HG02610 (cell line): ENCODE measurements around the gene KCNE4.
A peak's percentile ranks its signal among the peaks of the same experiment; 100 is the strongest.
"Not testable (repeated sequence)": the region's sequence is repeated elsewhere in the genome, so short reads cannot be mapped to it uniquely, and the experiment has no call there.

Experiments used
- ATAC-seq: cut with Tn5 transposase; IDR thresholded peaks from one replicate; pipeline ENCODE4 v1.9.1; 2021; ENCODE audit warnings: mild to moderate bottlenecking, moderate library complexity; ENCODE audit not compliant: unreplicated experiment

The KCNE4 gene

DNA sequence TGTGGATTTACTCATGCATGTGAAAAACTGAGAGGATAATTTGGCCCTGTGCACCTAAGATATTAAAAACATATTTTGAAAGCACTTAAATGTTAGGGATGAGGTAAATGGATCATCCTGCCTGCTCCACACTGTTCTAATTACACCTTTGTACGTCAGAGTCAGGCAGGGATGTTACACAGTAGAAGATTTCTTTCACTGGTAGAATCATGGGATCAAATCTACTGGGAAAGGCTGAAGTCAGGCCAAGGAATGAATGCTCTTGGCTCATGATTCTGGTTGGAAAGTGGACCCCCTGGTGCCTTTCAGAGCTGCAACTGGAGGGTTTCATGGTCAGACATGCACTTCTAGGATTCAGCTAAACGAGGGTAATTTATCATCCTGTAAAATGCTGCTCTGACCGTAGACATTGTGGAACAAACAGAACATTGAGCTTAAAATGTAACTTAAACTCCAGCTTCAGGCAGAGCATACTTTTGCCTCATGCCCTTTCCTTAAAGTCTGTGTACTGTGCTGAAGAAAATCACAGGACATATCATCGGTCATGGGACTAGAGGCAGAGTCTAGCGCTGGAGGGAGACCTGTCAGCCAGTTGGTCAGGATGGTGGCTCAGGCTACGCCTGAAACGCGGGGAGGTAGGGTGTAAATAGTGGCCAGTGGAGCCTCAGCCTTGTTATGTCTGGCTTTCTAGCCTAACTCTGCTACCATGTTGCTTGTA is 4.9 kb downstream of the KCNE4 start:
- no peak for ATAC-seq

DNA sequence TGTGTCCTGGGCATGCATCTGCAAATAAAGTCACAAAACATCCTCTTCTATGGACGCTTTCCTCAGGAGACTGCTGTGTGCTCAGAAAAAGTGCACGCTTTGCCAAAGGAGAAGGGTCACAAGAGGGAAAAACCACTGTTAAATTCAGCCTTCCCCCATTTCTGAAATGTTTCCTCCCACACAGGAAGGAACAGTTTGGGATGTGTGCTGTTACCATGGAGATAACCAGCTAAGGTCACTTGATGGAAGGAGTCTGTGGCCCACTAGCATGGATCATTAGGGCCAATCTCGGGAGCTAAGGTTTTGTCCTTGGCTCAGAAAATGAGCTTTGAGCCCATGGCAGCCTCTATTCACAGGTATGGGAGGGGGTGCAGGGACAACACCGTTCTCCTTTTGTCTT is 5.6 kb downstream of the KCNE4 start:
- no peak for ATAC-seq

DNA sequence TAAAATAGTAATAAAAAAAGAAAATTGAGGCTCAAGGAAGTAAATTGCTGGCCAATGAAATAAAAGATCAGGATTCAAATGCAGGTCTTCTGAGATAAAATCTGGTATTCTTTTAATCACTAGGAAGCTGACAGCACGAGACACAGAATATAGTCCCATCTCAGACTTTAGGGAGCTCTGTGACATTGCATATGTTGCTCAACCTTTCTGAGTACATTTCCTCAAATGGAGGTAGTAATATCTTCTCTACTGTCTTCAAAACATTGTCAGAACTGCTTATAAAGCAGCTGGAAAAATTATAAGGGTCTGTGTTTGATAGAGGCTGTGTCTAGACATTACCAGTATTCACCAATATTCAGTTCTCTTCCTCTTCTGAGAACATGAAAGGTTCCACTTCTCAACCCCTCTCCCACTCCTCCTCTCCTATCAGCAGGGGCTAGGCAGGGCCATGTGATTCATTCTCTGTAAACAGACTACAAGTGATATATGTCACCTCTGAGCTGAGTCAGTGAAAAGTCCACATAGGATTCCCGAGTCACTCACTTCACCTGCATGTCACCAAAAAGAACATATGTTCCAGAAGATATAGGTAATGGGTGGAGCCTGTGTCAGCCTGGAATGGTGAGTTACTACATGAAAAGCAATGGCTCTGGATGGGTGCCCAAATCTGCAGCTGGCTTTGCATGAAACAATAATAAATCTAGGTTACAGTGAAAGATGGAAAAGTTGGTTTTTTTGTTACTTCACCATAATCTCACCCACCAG is 7.1 kb downstream of the KCNE4 start:
- no peak for ATAC-seq

DNA sequence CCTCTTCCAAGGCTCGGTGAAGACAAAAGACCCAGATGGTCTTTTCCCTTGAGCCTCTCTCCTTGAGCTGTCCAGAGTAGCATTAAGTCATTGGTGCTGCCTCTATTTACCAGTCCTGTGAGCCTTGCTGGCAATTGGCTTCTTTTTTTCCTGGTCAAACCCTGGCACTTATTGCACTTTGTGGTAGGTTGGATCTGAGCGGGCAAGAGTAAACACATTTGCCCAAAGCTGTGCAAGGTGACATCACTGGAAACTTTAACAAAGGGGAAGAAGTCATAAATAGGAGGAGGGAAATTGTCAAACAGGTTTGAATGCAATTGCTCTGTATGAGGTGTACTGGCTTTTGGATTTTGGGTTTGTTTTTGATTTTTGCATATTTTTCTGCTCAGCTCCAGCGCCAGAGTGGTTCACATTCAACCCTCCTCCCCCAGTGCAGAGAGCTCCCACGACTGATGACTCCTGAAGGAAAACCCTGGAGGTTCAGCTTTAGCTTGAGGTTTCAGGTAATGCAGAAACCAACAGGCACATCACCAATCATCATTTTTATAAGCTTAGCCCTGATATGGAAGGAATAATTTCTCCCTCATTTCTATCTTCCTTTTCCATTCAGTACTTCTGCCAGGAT is 8.3 kb downstream of the KCNE4 start:
- ATAC-seq = no peak

DNA sequence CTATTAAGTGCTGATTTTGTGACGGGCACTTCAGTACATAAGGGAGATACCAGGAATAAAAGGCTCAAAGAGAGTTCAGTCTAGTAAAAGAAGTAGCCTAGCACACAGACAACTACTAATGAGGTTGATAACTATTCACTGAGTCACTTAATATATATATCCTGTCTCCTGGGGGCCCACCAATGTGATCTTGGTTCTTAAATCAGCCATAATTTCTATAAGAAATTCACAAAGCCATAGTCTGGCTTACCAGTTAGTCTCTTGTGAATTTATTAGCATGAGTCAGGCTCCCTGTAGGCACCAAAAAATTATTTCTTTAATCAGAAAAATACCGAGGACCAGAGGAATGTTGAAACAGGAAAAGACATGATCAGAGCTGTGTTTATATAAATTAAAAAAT is 10.4 kb downstream of the KCNE4 start:
- no peak for ATAC-seq

DNA sequence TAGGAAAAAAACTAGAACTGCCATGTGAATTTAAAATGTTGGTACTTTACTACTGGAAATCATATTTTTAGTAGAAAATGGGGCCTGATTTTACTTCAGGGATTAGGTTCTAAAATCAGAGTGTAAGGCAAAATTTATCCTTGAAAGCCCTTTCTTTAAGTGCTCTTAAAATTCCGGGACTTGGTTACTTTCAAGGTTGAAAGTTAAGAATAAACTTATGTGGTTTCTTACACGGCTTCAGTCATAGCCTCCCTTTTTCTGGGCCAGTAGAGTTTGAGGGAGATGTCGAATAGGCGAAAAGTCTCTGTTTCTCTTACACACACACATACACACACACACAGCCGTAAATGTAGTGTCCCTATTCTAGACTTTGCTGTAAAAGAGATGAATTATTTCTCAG is 13.1 kb downstream of the KCNE4 start:
- ATAC-seq = no peak

DNA sequence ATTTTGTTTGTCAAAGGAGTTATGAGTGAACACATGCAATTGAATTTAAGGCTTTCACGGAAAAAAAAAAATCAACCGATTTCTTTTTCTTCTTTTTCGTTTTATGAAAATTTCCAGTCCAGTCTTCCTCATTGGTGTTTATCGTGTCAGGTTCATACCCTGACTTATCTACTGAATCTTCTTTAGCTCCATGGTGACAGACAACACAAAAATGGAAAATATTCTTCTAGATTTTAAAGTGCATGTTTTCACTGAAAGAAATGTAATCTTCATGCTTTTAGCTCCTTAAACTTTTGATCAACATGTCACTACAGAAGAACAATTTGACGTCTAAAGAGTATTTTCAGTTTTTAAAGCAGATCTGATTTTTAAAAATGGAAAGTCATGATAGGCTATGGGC is 14.7 kb downstream of the KCNE4 start:
- no peak for ATAC-seq

DNA sequence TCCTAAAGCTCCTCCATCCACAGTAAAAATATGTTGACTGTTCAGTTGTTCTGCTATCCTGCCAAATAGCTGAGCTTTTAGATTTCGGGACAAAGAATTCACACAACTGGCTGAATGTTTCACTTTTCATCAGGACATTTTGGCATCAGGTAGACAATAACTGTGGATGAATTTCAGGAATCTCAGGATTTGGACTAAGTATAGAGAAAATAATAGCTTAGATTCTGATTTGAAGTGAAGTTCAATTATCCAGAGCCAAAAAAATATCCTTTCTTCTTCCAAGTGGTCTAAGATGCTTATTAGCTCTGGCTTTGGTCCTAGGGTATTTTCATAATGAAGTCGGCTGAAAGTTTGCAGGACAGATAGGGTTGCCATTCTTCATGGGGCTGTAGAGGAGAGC is 16.1 kb downstream of the KCNE4 start:
- ATAC-seq = no peak

DNA sequence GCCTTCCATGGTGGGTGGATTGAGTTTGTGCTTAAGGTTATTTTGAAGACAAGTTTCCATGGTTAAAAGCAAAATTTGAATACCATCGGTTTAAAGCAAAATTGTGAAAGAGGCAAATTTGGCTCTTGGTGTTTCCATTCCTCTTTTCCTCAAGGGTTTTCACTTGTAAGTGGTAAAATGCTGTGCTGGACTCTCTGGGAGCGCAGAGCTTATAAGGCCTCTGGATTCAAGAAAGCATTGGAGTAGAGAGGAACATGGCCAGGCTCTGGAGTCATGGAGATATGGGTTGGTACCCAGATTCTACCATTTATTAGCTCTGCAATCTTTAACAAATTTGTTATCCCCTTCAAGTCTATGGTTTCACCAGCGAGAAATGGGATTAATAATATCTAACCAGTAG is 17.5 kb downstream of the KCNE4 start:
- ATAC-seq = no peak

DNA sequence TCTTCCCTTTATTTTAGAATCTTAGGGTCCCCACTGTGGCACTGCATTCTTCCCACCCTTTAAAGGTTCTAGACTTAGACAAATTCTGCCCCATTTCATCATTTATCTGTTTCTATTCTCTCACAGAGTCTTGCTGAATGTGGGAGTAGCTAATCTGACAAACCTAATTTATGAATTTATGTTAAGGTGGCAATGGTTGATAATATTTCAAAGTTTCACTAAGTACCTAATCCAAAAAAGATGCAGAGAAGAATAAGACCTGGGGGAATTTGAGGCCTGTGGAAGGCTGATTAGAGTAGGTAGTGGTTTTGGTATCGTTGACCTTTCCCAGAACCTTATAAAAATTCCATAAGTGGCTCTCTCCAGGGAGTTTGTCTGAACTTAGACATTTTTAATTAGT is 18.0 kb downstream of the KCNE4 start:
- no peak for ATAC-seq

DNA sequence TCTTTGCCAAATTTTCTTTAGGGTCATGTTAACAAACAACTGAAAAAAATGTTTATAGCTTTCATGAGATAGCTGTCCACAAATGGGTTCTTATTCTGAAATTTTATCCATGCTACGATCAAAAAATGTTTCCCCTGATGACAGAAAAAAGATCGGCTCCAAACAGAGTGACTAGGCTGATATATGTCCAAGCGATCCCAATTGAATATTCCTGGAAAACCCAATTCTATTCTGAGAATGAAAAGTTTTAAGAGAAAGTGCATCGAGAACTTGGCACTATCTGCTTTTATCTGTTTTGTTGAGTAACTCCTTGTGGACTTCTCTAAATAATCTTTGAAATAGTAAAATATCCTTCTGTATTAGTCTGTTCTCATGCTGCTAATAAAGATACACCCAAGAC is 19.1 kb downstream of the KCNE4 start:
- ATAC-seq = no peak

DNA sequence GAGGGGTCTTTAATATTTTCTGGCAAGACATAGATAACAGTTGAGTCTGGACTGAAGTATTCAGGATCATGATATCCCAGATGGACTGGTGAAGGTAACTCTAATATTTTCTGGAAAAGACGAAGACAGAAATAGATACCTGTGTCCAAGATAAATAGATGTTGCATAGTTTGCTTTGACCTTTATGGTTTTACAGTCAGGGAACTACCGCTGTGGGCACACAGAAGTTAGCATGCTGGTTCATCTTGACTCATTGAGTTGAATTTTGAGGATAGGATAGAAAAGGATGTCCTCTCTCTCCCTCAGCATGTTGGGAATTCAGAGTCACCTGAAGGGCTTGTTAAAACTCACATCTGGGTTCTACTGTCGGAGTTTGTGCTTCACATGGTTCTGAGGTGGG is 20.8 kb downstream of the KCNE4 start:
- ATAC-seq = no peak

DNA sequence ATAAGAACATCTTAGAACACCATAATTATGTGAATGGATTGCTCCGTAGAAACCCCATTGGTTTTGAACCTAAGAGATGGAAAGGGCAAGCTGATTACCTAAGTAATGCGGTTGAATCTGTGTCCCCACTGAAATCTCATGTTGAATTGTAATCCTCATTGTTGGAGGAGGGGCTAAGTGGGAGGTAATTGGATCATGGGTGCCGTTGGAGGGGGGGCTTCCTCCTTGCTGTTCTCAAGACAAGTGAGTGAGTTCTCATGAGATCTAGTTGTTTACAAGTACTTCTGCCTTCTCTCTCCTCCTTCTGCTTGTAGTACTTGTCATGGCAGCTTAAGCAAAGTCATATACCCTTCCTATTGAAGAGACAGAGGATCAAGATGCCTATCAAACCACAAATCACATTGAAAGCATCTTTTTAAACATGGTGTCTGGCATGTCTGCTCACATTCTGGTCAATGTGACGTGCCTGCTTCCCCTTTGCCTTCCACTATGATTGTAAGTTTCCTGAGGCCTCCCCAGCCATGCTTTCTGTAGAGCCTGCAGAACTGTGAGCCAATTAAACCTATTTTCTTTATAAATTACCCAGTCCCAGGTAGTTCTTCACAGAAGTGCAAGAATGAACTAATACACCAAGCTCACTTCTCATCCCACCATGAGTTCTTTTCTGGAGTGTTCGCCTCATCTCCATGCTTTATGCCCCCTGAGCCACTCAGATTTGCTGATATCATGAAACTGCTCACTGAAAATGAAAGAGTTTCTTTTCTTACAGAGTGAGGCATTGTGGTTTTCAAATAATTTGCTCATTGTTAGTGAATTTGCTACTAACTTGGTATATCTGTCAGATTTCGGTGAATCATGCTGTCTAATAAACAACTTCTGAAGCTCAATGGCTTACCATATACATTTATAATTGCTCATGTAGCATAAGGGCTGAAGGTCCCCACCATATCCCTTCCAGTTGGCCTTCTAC is 23.6 kb downstream of the KCNE4 start:
- peak; percentile 69 for ATAC-seq

DNA sequence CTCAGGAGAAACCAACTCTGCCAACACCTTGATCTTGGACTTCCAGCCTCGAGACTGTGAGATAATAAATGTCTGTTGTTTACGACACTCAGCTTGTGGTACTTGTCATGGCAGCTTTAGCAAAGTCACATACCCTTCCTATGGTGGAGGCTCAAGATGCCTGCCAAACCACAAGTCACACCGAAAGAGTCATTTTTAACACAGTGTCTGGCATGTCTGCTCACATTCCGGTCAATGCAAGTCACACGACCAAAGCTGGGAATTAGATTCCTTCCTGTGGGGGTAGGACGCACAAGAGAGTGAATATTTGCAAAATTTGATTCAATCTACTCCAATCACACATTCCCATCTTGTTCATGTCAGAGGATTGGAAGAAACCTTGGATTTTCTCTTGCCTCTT is 24.6 kb downstream of the KCNE4 start:
- ATAC-seq = no peak

DNA sequence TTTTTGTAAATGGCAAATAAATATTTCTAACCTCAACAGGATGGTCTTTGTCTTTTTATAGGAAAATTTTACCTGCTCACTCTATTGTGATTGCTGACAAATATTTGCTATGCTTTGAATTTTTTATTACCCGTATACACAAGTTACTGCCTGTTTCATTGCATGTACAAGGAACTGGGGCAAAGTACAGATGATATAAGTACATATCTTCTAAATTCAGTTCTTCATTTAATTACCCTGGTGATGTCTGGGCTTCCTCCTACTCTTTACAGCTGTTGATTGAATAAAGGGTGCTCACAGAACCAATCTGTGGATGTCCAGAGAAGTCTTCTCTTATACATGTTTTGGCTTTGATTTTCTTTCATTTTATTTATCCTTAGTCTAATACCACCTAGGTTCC is 26.5 kb downstream of the KCNE4 start:
- ATAC-seq = no peak

DNA sequence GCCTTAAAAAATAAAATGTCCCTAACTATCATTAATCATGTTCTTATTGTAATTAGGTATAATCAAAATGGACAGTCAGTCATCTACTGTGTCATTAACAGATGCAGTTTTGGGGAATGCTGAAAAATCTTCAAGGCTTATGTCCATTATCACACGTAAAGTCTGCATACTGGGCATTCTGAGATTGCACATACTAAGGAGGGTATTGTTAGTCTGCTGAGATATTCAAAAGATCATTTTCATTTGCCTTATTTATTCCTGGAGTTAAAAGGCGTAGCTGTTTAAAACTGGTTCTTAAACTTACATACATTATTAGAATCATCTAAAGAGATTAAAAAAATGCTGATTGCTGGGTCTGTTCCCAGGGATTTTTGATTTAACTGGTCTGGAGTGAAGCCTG is 27.4 kb downstream of the KCNE4 start:
- no peak for ATAC-seq

DNA sequence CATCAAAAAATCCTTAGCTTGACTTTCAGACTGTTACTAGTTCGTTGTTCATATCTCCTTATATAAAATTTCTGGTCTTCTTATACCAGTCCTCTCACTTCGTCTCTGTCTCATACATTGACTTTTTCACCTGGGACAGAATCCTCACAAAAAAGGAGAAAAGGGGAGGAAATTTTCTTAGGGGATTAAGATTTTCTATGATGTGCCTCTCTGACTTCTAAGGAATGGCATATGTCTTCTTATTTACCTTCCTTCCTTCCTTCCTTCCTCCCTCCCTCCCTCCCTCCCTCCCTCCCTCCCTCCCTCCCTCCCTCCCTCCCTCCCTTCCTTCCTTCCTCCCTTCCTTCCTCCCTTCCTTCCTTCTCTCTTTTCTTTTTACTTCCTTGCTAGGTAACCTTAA is 27.9 kb downstream of the KCNE4 start:
- no peak for ATAC-seq

DNA sequence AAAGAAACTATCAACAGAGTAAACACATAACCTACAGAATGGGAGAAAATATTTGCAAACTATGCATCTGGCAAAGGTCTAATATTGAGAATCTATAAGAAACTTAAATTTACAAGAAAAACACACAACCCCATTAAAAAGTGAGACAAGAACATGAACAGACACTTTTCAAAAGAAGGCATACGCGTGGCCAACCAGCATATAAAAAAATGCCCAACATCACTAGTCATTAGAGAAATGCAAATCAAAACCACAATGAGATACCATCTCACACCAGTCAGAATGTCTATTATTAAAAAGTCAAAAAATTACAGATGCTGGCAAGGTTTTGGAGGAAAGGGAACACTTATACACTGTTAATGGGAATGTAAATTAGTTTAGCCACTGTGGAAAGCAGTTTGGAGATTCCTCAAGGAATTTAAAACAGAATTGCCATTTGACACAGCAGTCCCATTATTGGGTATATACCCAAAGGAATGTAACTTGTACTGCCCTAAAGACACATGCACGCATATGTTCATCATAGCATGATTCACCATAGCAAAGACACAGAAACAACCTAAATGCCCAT is 28.9 kb downstream of the KCNE4 start:
- ATAC-seq = not testable (repeated sequence)

DNA sequence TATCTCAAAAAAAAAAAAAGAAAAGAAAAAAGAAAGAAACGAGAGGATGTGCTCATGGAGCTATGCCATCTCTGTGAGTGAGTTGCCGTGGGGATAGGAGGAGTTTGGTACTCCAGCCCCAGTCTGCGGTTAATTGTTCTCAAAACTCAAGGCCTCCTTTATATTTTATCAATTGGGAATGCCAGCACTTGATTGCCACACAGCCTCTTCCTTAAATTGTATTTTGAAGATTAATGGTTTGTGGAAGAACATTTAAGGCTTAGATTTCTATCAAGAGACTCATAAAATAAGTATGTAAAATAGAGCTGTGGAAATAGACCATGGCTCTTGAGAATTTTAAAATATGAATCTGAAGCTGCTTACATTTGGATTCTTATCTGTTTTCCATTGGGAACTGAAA is 29.8 kb downstream of the KCNE4 start:
- no peak for ATAC-seq

DNA sequence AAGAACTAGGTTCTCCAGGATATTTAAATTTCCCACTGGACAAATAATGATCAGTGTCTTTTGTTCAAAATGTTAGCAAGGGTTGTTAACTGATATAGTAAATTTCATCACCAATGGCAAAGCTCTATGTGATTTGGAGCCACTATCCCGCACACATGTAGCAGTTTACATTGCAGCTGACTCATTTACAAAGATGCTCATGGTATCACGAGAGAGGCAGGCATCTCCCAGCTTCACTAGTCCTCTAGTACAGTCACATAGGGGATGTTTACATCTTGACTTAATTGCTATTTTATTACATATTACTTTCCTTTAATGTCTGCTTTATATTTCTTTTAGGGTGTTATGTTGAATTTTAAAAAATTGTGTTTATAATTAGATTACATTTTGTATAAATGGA is 30.7 kb downstream of the KCNE4 start:
- no peak for ATAC-seq
